Tongue (tissue), 2 donors: ENCODE results near the gene PUS3. TPM values are rescaled to one million over a fixed set of nuclear protein-coding genes. Genes with fewer than 3 reads are reported as not detected.
A peak's percentile ranks its signal among the peaks of the same experiment; 100 is the strongest.
"Not testable (repeated sequence)": the region's sequence is repeated elsewhere in the genome, so short reads cannot be mapped to it uniquely, and the experiment has no call there.

Experiments
- DNase-seq: peaks from one replicate; pipeline ENCODE4 v3.0.0-alpha.2; 2015
- total RNA-seq: library from RNA; depleted of rRNA; stranded (reverse); fragments of >200 nt; gene quantifications from one replicate; pipeline ENCODE4 v1.2.3, GENCODE V29; 2014

PUS3 gene
- total RNA-seq, 1 donor from 2014 or later: 7.2 TPM

DNA sequence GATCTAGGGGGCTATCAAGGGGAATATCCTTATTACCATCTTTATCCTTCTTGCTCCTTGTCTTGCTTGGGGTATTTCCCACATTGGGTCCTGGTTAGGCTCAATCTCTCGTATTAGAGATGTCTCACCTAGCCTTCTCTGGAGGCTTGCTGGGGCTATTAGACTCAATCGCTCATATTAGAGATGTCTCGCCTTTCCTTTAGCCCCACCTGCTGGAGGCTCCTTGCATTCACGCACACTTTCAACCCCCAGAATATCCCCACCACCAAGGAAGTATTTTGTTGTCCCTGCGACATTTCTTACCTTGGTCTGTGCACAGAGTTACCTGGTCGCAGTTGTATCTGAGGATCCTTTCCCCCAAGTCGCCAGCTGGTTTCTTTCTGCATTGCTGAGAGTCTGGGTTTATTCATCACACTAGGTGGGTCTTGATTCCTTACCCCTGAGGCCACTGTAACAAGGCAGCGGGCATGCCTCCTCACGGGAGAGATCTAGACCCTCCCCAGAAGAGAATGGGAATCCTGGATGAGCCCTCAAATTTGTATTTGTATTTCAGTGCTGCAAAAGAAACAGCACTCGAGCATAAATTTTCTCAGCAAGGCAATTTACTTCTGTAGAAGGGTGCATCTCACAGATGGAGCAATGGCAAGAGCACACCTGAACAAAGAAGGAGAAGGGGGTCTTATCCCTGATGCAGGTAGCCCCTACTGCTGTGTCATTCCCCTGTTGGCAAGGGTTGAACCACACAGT is 31.4 kb downstream of the PUS3 start:
- DNase-seq: peak; percentile 9

DNA sequence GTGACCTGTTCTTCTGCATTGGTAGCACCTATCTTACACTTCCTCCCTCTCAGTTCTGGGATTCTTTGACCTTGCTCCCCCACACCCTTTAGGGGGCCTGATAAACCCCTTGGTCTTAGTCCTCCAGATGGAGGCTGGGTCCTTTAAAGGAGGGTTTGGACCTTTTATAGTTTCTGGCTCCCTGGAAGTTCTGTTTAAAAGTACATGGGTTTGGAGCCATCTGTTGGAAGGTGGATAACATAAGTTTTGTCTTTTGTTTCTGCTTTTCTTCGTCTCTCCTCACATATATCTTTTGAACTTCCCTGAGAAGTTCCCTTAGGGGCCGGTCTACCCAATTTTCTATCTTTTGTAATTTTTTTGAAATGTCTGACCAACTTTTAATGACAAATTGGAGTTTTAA is 33.5 kb downstream of the PUS3 start:
- no peak for DNase-seq

DNA sequence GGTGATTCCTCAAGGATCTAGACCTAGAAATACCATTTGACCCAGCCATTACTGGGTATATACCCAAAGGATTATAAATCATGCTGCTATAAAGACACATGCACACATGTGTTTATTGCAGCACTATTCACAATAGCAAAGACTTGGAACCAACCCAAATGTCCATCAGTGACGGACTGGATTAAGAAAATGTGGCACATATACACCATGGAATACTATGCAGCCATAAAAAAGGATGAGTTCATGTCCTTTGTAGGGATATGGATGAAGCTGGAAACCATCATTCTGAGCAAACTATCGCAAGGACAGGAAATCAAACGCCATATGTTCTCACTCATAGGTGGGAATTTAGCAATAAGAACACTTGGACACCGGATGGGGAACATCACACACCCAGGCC is 37.7 kb downstream of the PUS3 start:
- not testable (repeated sequence) for DNase-seq

DNA sequence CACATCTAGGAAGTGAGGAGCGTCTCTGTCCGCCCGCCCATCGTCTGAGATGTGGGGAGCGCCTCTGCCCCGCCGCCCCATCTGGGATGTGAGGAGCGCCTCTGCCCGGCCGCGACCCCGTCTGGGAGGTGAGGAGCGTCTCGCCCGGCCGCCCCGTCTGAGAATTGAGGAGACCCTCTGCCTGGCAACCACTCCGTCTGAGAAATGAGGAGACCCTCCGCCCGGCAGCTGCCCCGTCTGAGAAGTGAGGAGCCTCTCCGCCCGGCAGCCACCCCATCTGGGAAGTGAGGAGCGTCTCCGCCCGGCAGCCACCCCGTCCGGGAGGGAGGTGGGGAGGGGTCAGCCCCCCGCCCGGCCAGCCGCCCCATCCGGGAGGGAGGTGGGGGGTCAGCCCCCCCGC is 40.2 kb downstream of the PUS3 start:
- not testable (repeated sequence) for DNase-seq

DNA sequence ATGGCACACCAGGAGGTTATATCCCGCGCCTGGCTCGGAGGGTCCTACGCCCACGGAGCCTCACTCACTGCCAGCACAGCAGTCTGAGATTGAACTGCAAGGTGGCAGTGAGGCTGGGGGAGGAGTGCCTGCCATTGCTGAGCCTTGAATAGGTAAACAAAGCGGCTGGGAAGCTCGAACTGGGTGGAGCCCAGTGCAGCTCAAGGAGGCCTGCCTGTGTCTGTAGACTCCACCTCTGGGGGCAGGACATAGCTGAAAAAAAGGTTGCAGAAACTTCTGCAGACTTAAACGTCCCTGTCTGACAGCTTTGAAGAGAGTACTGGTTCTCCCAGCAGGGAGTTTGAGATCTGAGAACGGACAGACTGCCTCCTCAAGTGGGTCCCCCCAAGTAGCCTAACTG is 45.3 kb downstream of the PUS3 start:
- DNase-seq: not testable (repeated sequence)

DNA sequence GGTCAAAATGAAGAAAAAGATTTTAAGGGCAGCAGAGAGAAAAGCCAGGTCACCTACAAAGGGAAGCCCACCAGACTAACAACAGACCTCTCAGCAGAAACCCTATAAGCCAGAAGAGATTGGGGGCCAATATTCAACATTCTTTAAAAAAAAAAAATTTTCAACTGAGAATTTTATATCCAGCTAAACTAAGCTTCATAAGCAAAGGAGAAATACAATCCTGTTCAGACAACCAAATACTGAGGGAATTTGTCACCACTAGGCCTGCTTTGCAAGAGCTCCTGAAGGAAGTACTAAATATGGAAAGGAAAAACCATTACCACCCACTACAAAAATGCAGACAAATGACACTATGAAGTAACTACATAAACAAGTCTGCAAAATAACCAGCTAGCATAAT is 56.8 kb downstream of the PUS3 start:
- DNase-seq: no peak

Other genes starting within 250 kb of the PUS3 start
- not detected for gene ACRV1, start 222.4 kb downstream of the PUS3 start, total RNA-seq
- not detected for gene PATE1, start 156.9 kb downstream of the PUS3 start, total RNA-seq
- not detected for gene PATE2, start 124.4 kb downstream of the PUS3 start, total RNA-seq
- not detected for gene PATE3, start 115.1 kb downstream of the PUS3 start, total RNA-seq
- gene PATE4, start 69.9 kb downstream of the PUS3 start, total RNA-seq: not detected
- gene HYLS1, start 15.5 kb downstream of the PUS3 start, total RNA-seq: 4.6 TPM
- gene DDX25, start 1.3 kb upstream of the PUS3 start, total RNA-seq: not detected
- gene VSIG10L2, start 42.8 kb upstream of the PUS3 start, total RNA-seq: not detected
- 35.2 TPM for gene CDON, start 159.7 kb upstream of the PUS3 start, total RNA-seq